ENCODE results near the gene CGREF1. TPM values are rescaled to one million over a fixed set of nuclear protein-coding genes. Genes with fewer than 3 reads are reported as not detected.

Gene CGREF1
- total and polyA plus RNA-seq, 2 donors (not counting 3 experiments of a cell fraction or from before 2014, with no cell fraction given): 2.9 to 5.8 TPM

- POLR2A ChIA-PET: no interaction called here
- DNase-seq (ENCODE audit: low read depth, low spot score) (no peak), FAIRE-seq (no peak)
- no TSS peak for BruUV-seq (replicated peaks)
- H3K9me1 ChIP-seq (replicated peaks; ENCODE audit: control insufficient read depth, extremely low read depth, insufficient read depth, low read length): no peaks in the 10 kb centered on the region
- intact Hi-C loops (cut with micrococcal nuclease): no loop called here
- dilution Hi-C loops (cut with MboI; ENCODE audit: extremely low pct_ligation_motif_present, low sequenced_read_pairs): no loop called here
- no peaks in the 10 kb centered on the region for H3K36me3 ChIP-seq (ENCODE audit: control insufficient read depth in 2 of 2, extremely low read depth in 1 of 2, insufficient read depth in 2 of 2, low read length in 2 of 2)
- no peaks in the 10 kb centered on the region for H4K20me1 ChIP-seq (replicated peaks; ENCODE audit: control insufficient read depth, extremely low read depth, insufficient read depth, low read length)
- TF ChIP-seq POLR2A (IDR thresholded peaks at IDR 0.05; ENCODE audit: low read depth, low read length): no peak
- TF ChIP-seq JUN (IDR thresholded peaks at IDR 0.05; ENCODE audit: borderline replicate concordance, insufficient read depth, insufficient read length, low read depth): no peak
- TF ChIP-seq FOS (IDR thresholded peaks at IDR 0.05; ENCODE audit: borderline replicate concordance, insufficient read depth, low read length): no peak
- TF ChIP-seq POLR2AphosphoS5 (IDR thresholded peaks at IDR 0.05; ENCODE audit: insufficient read depth, low read depth, low read length): no peak
- no peak for TF ChIP-seq EZH2 (IDR thresholded peaks at IDR 0.05; ENCODE audit: borderline replicate concordance, low read depth, low read length, severe bottlenecking)
- no peak for TF ChIP-seq CTCF (IDR thresholded peaks at IDR 0.05; ENCODE audit: extremely low read depth in 1 of 2, insufficient read depth in 1 of 2, low read depth in 1 of 2, low read length in 2 of 2)
- TF ChIP-seq MYC (IDR thresholded peaks at IDR 0.05; ENCODE audit: low read depth, low read length): no peak
- TF ChIP-seq MAX (IDR thresholded peaks at IDR 0.05; ENCODE audit: insufficient read depth, insufficient read length): no peak
- H3K4me1 ChIP-seq (ENCODE audit: control insufficient read depth, extremely low read depth, insufficient read depth, low read length): no peaks in the 10 kb centered on the region
- H3K9me3 ChIP-seq (replicated peaks; ENCODE audit: control insufficient read depth, insufficient read depth, low read length): no peaks in the 10 kb centered on the region
- CTCF ChIA-PET: interaction anchor here (0.9 to 3.4 kb wide), 4 partner anchors 10 to 32 kb away, joined by 3 to 14 read pairs (median 4); no protein-coding TSS in a partner anchor
- H2AFZ ChIP-seq (ENCODE audit: low read depth, low read length): no peak overlapping the region
- H3K9ac ChIP-seq (replicated peaks; ENCODE audit: extremely low read depth, insufficient read depth, low read length): no peak overlapping the region
- no peaks in the 10 kb centered on the region for H3K79me2 ChIP-seq (ENCODE audit: control insufficient read depth, insufficient read depth, low read length)
- H3K4me2 ChIP-seq (ENCODE audit: insufficient read depth, low read length): no peak overlapping the region
- H3K4me3 ChIP-seq (replicated peaks in 1 of 3; ENCODE audit: insufficient read depth in 1 of 3, low read depth in 1 of 3, low read length in 3 of 3): no peak overlapping the region
- peaks cover 3% of the 10 kb centered on the region in 2 experiments for H3K27me3 ChIP-seq (ENCODE audit: control insufficient read depth in 2 of 2, insufficient read depth in 2 of 2, low read length in 2 of 2)
- no peak overlapping the region for H3K27ac ChIP-seq (ENCODE audit: insufficient read depth, low read depth, low read length)
These were observed 46.2 kb upstream of the CGREF1 start for GRCh38 chr2:27164960-27165763.

Data from endothelial cell of umbilical vein (primary cell).